ENCODE data around the gene ENTPD7. TPM values are rescaled to one million over a fixed set of nuclear protein-coding genes. Genes with fewer than 3 reads are reported as not detected.

The ENTPD7 gene
- total and polyA plus RNA-seq, 7 experiments from 2014 or later, result 0.47 to 6.6 (median 3.2) TPM

- H3K27me3 ChIP-seq (ENCODE audit: control insufficient read depth in 2 of 2, insufficient read depth in 2 of 2, low read length in 2 of 2), result no peaks in the 10 kb centered on the region
- intact Hi-C loops (cut with micrococcal nuclease), result no loop called here
- H3K9me3 ChIP-seq (ENCODE audit: control insufficient read depth in 2 of 3, low read length in 3 of 3), result no peaks in the 10 kb centered on the region
- H3K9me3 Mint-ChIP-seq, result no peaks in the 10 kb centered on the region
- H3K36me3 Mint-ChIP-seq, result peaks cover 4 to 17% (median 7%) of the 10 kb centered on the region in 5 donors
- no peaks in the 10 kb centered on the region for H3K27me3 Mint-ChIP-seq
- H3K27ac Mint-ChIP-seq, result no peak overlapping the region
- ChIA-PET POLR2A (interaction anchor here (0.7 kb wide), 1 partner anchor 1300 kb away, joined by 4 read pairs; no protein-coding TSS in a partner anchor), CTCF (interaction anchor here (0.6 kb wide), 2 partner anchors 41 to 62 kb away, joined by 3 to 5 read pairs; no protein-coding TSS in a partner anchor)
- no peak for DNase-seq
- no peak overlapping the region for H3K4me3 Mint-ChIP-seq
- H3K36me3 ChIP-seq (ENCODE audit: control insufficient read depth in 2 of 3, insufficient read depth in 3 of 3, low read length in 3 of 3), result peaks cover 0 to 8% (median 0%) of the 10 kb centered on the region in 3 experiments
- H3K4me1 Mint-ChIP-seq, result peaks cover 0 to 15% (median 4%) of the 10 kb centered on the region in 7 donors
- no peaks in the 10 kb centered on the region for H3K4me1 ChIP-seq (ENCODE audit: control insufficient read depth in 2 of 2, insufficient read depth in 2 of 2, low read length in 2 of 2)
- no peak overlapping the region for H3K27ac ChIP-seq (ENCODE audit: low read depth, low read length)
- ATAC-seq, result no peak
- no peak overlapping the region for H3K4me3 ChIP-seq (ENCODE audit: low read length)
Measured at GRCh38 chr10:99665304-99665703, 6.0 kb downstream of the ENTPD7 start.

GRCh38 chr10:99667108-99667751, 7.9 kb downstream of the ENTPD7 start:
- no peak overlapping the region for H3K4me3 ChIP-seq (ENCODE audit: low read length)
- Mint-ChIP-seq H3K4me1 (peaks cover 0 to 8% (median 2%) of the 10 kb centered on the region in 7 donors), H3K27ac (peak overlapping the region in 1 of 9 donors; percentile 22), H3K4me3 (no peak overlapping the region), H3K27me3 (no peaks in the 10 kb centered on the region), H3K9me3 (no peaks in the 10 kb centered on the region), H3K36me3 (peaks cover 4 to 17% (median 7%) of the 10 kb centered on the region in 5 donors)
- no peak overlapping the region for H3K27ac ChIP-seq (ENCODE audit: low read depth, low read length)
- H3K36me3 ChIP-seq (ENCODE audit: control insufficient read depth in 2 of 3, insufficient read depth in 3 of 3, low read length in 3 of 3), result peaks cover 0 to 8% (median 0%) of the 10 kb centered on the region in 3 experiments
- no peaks in the 10 kb centered on the region for H3K9me3 ChIP-seq (ENCODE audit: control insufficient read depth in 2 of 3, low read length in 3 of 3)
- ChIA-PET CTCF (no interaction called here), POLR2A (no interaction called here)
- ATAC-seq (no peak), DNase-seq (no peak)
- intact Hi-C loops (cut with micrococcal nuclease), result no loop called here
- H3K27me3 ChIP-seq (ENCODE audit: control insufficient read depth in 2 of 2, insufficient read depth in 2 of 2, low read length in 2 of 2), result no peaks in the 10 kb centered on the region
- no peaks in the 10 kb centered on the region for H3K4me1 ChIP-seq (ENCODE audit: control insufficient read depth in 2 of 2, insufficient read depth in 2 of 2, low read length in 2 of 2)

- DNase-seq (no peak), ATAC-seq (no peak)
- H3K27me3 Mint-ChIP-seq, result no peaks in the 10 kb centered on the region
- no peak overlapping the region for H3K4me3 Mint-ChIP-seq
- Histone ChIP-seq H3K4me3 (ENCODE audit: low read length) (no peak overlapping the region), H3K4me1 (ENCODE audit: control insufficient read depth in 2 of 2, insufficient read depth in 2 of 2, low read length in 2 of 2) (no peaks in the 10 kb centered on the region), H3K9me3 (ENCODE audit: control insufficient read depth in 2 of 3, low read length in 3 of 3) (no peaks in the 10 kb centered on the region), H3K27me3 (ENCODE audit: control insufficient read depth in 2 of 2, insufficient read depth in 2 of 2, low read length in 2 of 2) (no peaks in the 10 kb centered on the region), H3K36me3 (ENCODE audit: control insufficient read depth in 2 of 3, insufficient read depth in 3 of 3, low read length in 3 of 3) (peaks cover 0 to 5% (median 0%) of the 10 kb centered on the region in 3 experiments), H3K27ac (ENCODE audit: low read depth, low read length) (no peak overlapping the region)
- no peak overlapping the region for H3K27ac Mint-ChIP-seq
- H3K36me3 Mint-ChIP-seq, result peaks cover 0 to 8% (median 4%) of the 10 kb centered on the region in 5 donors
- ChIA-PET CTCF (no interaction called here), POLR2A (no interaction called here)
- peaks cover 0 to 3% (median 0%) of the 10 kb centered on the region in 7 donors for H3K4me1 Mint-ChIP-seq
- intact Hi-C loops (cut with micrococcal nuclease), result no loop called here
- no peaks in the 10 kb centered on the region for H3K9me3 Mint-ChIP-seq
Measured at GRCh38 chr10:99671386-99671785, 12.1 kb downstream of the ENTPD7 start.

DNA sequence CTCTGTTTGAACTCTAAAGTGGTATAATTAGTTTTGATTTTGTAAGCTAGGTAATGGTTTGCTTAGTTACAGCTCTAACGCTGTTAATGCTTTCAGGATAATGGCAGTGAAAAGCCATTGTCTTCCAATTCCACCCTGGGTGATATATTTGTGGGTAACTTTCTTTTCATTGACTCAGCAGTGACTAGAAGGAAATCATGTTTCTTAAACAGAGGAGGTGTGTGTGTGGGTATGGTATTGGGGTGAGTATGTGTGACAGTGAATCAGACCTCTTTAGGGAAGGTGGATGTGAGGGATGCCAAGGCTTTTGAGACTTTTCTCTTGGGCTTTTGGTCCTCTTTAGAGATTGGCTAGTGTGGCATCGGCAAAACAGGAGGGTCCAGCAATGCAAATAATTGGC, 13.6 kb downstream of the ENTPD7 start:
- no peak overlapping the region for H3K27ac Mint-ChIP-seq
- no peaks in the 10 kb centered on the region for H3K9me3 Mint-ChIP-seq
- H3K27ac ChIP-seq (ENCODE audit: low read depth, low read length), result no peak overlapping the region
- no peaks in the 10 kb centered on the region for H3K27me3 Mint-ChIP-seq
- no peak overlapping the region for H3K4me3 ChIP-seq (ENCODE audit: low read length)
- H3K27me3 ChIP-seq (ENCODE audit: control insufficient read depth in 2 of 2, insufficient read depth in 2 of 2, low read length in 2 of 2), result no peaks in the 10 kb centered on the region
- POLR2A ChIA-PET, result no interaction called here
- no peak for ATAC-seq
- intact Hi-C loops (cut with micrococcal nuclease), result no loop called here
- no peak for DNase-seq
- no peaks in the 10 kb centered on the region for H3K36me3 ChIP-seq (ENCODE audit: control insufficient read depth in 2 of 3, insufficient read depth in 3 of 3, low read length in 3 of 3)
- CTCF ChIA-PET, result no interaction called here
- no peak overlapping the region for H3K4me3 Mint-ChIP-seq
- H3K9me3 ChIP-seq (ENCODE audit: control insufficient read depth in 2 of 3, low read length in 3 of 3), result no peaks in the 10 kb centered on the region
- H3K4me1 ChIP-seq (ENCODE audit: control insufficient read depth in 2 of 2, insufficient read depth in 2 of 2, low read length in 2 of 2), result no peaks in the 10 kb centered on the region
- peaks cover 0 to 3% (median 0%) of the 10 kb centered on the region in 7 donors for H3K4me1 Mint-ChIP-seq
- H3K36me3 Mint-ChIP-seq, result peaks cover 0 to 5% (median 3%) of the 10 kb centered on the region in 5 donors

- no peak overlapping the region for H3K4me3 Mint-ChIP-seq
- CTCF ChIA-PET, result no interaction called here
Measured at GRCh38 chr10:99673492-99673891, 14.2 kb downstream of the ENTPD7 start.

DNA sequence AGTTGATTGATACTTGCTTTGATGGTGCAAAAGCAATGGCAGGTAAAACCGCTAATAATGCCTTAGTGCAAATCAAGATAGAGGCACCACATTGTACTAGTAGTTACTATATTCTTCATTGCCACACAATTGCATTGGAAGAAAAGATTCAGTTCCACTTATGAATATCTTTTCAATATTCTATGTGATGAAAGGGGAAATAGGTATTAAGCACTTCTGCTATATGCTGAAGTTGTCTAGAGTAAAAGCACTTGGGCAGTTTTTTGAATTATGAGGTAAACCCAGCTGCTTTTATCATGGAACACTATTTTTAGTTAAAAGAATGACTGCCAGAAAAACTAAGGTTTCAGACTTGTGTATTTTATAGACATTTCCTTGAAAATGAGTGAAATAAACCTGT, 15.5 kb downstream of the ENTPD7 start:
- Histone ChIP-seq H3K27ac (ENCODE audit: low read depth, low read length) (no peak overlapping the region), H3K36me3 (ENCODE audit: control insufficient read depth in 2 of 3, insufficient read depth in 3 of 3, low read length in 3 of 3) (peaks cover 0 to 7% (median 0%) of the 10 kb centered on the region in 3 experiments), H3K27me3 (ENCODE audit: control insufficient read depth in 2 of 2, insufficient read depth in 2 of 2, low read length in 2 of 2) (no peaks in the 10 kb centered on the region), H3K4me3 (ENCODE audit: low read length) (no peak overlapping the region), H3K9me3 (ENCODE audit: control insufficient read depth in 2 of 3, low read length in 3 of 3) (no peaks in the 10 kb centered on the region), H3K4me1 (ENCODE audit: control insufficient read depth in 2 of 2, insufficient read depth in 2 of 2, low read length in 2 of 2) (no peaks in the 10 kb centered on the region)
- intact Hi-C loops (cut with micrococcal nuclease), result no loop called here
- Mint-ChIP-seq H3K9me3 (no peaks in the 10 kb centered on the region), H3K27me3 (no peaks in the 10 kb centered on the region), H3K4me3 (no peak overlapping the region), H3K4me1 (peaks cover 0 to 3% (median 0%) of the 10 kb centered on the region in 7 donors), H3K27ac (no peak overlapping the region), H3K36me3 (peaks cover 0 to 10% (median 5%) of the 10 kb centered on the region in 5 donors)
- CTCF ChIA-PET, result no interaction called here
- POLR2A ChIA-PET, result no interaction called here
- DNase-seq (no peak), ATAC-seq (no peak)

More at GRCh38 chr10:99673492-99673891, 14.2 kb downstream of the ENTPD7 start:
- Mint-ChIP-seq H3K4me1 (peaks cover 0 to 3% (median 0%) of the 10 kb centered on the region in 7 donors), H3K27ac (no peak overlapping the region), H3K36me3 (peaks cover 0 to 5% (median 3%) of the 10 kb centered on the region in 5 donors), H3K9me3 (no peaks in the 10 kb centered on the region), H3K27me3 (no peaks in the 10 kb centered on the region)
- Histone ChIP-seq H3K36me3 (ENCODE audit: control insufficient read depth in 2 of 3, insufficient read depth in 3 of 3, low read length in 3 of 3) (no peaks in the 10 kb centered on the region), H3K4me1 (ENCODE audit: control insufficient read depth in 2 of 2, insufficient read depth in 2 of 2, low read length in 2 of 2) (no peaks in the 10 kb centered on the region), H3K4me3 (ENCODE audit: low read length) (no peak overlapping the region), H3K27me3 (ENCODE audit: control insufficient read depth in 2 of 2, insufficient read depth in 2 of 2, low read length in 2 of 2) (no peaks in the 10 kb centered on the region), H3K27ac (ENCODE audit: low read depth, low read length) (no peak overlapping the region), H3K9me3 (ENCODE audit: control insufficient read depth in 2 of 3, low read length in 3 of 3) (no peaks in the 10 kb centered on the region)
- ATAC-seq (no peak), DNase-seq (no peak)
- intact Hi-C loops (cut with micrococcal nuclease), result no loop called here
- POLR2A ChIA-PET, result no interaction called here

- H3K4me1 ChIP-seq (ENCODE audit: control insufficient read depth in 2 of 2, insufficient read depth in 2 of 2, low read length in 2 of 2), result no peaks in the 10 kb centered on the region
- CTCF ChIA-PET, result no interaction called here
- intact Hi-C loops (cut with micrococcal nuclease), result no loop called here
- DNase-seq, result no peak
- Mint-ChIP-seq H3K27me3 (no peaks in the 10 kb centered on the region), H3K9me3 (no peaks in the 10 kb centered on the region), H3K27ac (no peak overlapping the region), H3K4me3 (no peak overlapping the region), H3K36me3 (peaks cover 0 to 17% (median 10%) of the 10 kb centered on the region in 5 donors), H3K4me1 (peaks cover 0 to 5% (median 0%) of the 10 kb centered on the region in 7 donors)
- H3K9me3 ChIP-seq (ENCODE audit: control insufficient read depth in 2 of 3, low read length in 3 of 3), result no peaks in the 10 kb centered on the region
- H3K27ac ChIP-seq (ENCODE audit: low read depth, low read length), result no peak overlapping the region
- POLR2A ChIA-PET, result no interaction called here
- no peaks in the 10 kb centered on the region for H3K27me3 ChIP-seq (ENCODE audit: control insufficient read depth in 2 of 2, insufficient read depth in 2 of 2, low read length in 2 of 2)
- no peak overlapping the region for H3K4me3 ChIP-seq (ENCODE audit: low read length)
- no peak for ATAC-seq
- peaks cover 0 to 19% (median 3%) of the 10 kb centered on the region in 3 experiments for H3K36me3 ChIP-seq (ENCODE audit: control insufficient read depth in 2 of 3, insufficient read depth in 3 of 3, low read length in 3 of 3)
Measured at GRCh38 chr10:99676426-99676825, 17.1 kb downstream of the ENTPD7 start.

All from naive thymus-derived CD4-positive, alpha-beta T cell (primary cell).